ENCODE measurements around the gene PCDHA5.
"Not testable (repeated sequence)": the region's sequence is repeated elsewhere in the genome, so short reads cannot be mapped to it uniquely, and the experiment has no call there.

The PCDHA5 gene

GRCh38 chr5:140821375-140822280 is at the start of gene PCDHA5:
TSS of gene PCDHA5 (plus strand) at chr5:140821613.
- peak; percentile 50 for TF ChIP-seq CTCF (conservative IDR thresholded peaks at IDR 0.05; ENCODE audit: low read depth, low read length)
- peak; percentile 7 for DNase-seq (ENCODE audit: low read depth)
- no peak within 1 kb of the TSS for H3K4me3 ChIP-seq (ENCODE audit: low read depth, low read length)

- TF ChIP-seq CTCF (conservative IDR thresholded peaks at IDR 0.05; ENCODE audit: low read depth, low read length): no peak
- H3K4me3 ChIP-seq (ENCODE audit: low read depth, low read length): no peak overlapping the region
- no peak for DNase-seq (ENCODE audit: low read depth)
Observed at GRCh38 chr5:140780512-140780911, 40.9 kb upstream of the PCDHA5 start.

GRCh38 chr5:140785905-140786686 is 35.3 kb upstream of the PCDHA5 start, which contains the start of gene PCDHA1:
TSS of gene PCDHA1 (plus strand) at chr5:140786140.
- no peak for DNase-seq (ENCODE audit: low read depth)
- no peak for TF ChIP-seq CTCF (conservative IDR thresholded peaks at IDR 0.05; ENCODE audit: low read depth, low read length)
- no peak within 1 kb of the TSS for H3K4me3 ChIP-seq (ENCODE audit: low read depth, low read length)

- not testable (repeated sequence) for H3K4me3 ChIP-seq (ENCODE audit: low read depth, low read length); DNase-seq (ENCODE audit: low read depth)
Observed at GRCh38 chr5:140787422-140787821, 34.0 kb upstream of the PCDHA5 start.

DNA sequence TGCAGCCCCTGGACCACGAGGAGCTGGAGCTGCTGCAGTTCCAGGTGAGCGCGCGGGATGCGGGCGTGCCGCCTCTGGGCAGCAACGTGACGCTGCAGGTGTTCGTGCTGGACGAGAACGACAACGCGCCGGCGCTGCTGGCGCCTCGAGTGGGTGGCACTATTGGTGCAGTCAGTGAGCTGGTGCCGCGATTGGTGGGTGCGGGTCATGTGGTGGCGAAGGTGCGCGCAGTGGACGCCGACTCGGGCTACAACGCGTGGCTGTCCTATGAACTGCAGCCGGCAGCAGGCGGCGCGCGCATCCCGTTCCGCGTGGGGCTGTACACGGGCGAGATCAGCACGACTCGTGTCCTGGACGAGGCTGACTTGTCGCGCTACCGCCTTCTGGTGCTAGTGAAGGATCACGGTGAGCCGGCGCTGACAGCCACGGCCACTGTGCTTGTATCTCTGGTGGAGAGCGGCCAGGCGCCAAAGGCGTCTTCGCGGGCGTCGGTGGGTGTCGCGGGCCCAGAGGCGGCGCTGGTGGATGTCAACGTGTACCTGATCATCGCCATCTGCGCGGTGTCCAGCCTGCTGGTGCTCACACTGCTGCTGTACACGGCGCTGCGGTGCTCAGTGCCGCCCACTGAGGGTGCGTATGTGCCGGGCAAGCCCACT is 33.4 kb upstream of the PCDHA5 start:
- H3K4me3 ChIP-seq (ENCODE audit: low read depth, low read length); DNase-seq (ENCODE audit: low read depth): not testable (repeated sequence)

GRCh38 chr5:140791089-140791488 is 30.3 kb upstream of the PCDHA5 start:
- no peak overlapping the region for H3K4me3 ChIP-seq (ENCODE audit: low read depth, low read length)
- no peak for TF ChIP-seq CTCF (conservative IDR thresholded peaks at IDR 0.05; ENCODE audit: low read depth, low read length)
- DNase-seq (ENCODE audit: low read depth): no peak

DNA sequence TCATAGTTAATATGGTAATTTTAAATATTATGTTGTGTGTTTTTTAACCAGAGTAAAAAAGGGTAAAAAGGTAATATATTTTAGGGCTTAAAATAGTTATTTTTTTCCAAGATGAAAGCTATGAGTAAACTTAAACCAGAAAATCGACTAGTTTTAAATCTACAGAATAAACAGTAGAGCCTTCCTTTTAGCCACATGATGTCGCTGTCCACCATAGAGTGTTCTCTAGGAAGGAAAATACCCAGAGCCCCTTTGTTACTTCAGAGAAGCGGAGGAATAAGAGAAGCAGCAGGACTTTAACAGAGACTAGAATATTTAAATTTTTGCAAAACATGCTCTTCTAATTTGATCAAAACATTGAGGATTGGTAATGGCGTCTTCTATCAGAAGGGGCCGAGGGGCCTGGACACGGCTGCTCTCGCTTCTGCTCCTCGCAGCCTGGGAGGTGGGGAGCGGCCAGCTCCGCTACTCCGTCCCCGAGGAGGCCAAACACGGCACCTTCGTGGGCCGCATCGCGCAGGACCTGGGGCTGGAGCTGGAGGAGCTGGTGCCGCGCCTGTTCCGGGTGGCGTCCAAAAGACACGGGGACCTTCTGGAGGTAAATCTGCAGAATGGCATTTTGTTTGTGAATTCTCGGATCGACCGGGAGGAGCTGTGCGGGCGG is 26.7 kb upstream of the PCDHA5 start, which contains the start of gene PCDHA2:
Gene PCDHA2, plus strand, starts transcription at position 258 of the 664 bp plus-strand sequence.
- TF ChIP-seq CTCF (conservative IDR thresholded peaks at IDR 0.05; ENCODE audit: low read depth, low read length): no peak
- no peak within 1 kb of the TSS for H3K4me3 ChIP-seq (ENCODE audit: low read depth, low read length)
- DNase-seq (ENCODE audit: low read depth): no peak
